GM18867 (cell line): ENCODE results near the gene ZIC2.

Source experiments
- ATAC-seq: cut with Tn5 transposase; IDR thresholded peaks from one replicate; pipeline ENCODE4 v1.9.1; 2021; ENCODE audit warnings: mild to moderate bottlenecking, moderate library complexity; ENCODE audit not compliant: unreplicated experiment

The ZIC2 gene

DNA sequence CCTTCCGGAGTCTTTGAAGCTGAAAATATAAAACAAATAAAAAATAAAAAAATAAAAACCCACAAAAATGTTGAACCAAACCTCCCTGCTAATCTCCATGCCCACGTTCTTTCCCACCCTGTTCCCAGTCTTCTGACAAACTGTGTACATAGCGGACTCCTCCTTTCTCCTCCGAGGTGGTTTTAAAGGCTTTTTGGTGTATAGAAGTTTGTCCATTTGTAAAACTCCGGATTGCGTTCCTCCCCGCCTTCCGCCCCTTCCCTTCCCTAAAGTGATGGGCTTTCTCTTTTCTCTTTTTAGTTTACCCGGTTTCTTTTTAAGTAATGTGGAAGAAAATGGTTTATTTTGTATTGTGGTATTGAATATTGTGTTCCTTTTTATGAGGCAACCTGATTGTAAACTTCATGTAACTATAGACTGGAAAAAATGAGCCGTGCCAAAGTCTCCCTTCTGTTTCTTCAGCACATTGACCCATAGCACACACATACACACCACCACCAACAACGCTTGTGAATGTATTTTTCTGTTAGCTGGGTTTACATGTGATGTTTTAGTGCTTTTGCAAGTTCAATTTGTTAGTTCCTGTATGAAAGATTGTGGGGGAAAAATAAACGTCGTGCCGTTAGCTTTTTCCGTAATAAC, 4.4 kb downstream of the ZIC2 start:
- ATAC-seq: no peak

DNA sequence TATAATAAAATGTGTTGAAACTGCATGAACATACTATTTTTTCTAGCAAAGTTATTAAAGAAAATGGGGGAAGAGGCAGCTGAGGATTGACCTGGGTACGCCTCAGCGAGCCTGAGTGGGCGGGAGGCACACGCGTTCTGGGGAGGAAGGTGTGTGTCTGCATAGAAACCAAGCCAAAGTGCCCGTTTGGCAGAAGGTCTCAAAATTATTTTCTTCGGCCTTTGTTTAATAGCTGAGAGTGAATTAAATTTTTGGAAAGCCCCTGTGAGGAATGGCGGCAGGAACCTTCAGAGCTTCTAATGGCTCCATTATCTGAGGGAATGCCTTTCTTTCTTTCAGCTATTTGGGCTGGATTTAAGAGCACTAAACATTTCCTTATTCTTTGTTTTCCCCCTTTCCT, 5.2 kb downstream of the ZIC2 start:
- ATAC-seq: no peak

DNA sequence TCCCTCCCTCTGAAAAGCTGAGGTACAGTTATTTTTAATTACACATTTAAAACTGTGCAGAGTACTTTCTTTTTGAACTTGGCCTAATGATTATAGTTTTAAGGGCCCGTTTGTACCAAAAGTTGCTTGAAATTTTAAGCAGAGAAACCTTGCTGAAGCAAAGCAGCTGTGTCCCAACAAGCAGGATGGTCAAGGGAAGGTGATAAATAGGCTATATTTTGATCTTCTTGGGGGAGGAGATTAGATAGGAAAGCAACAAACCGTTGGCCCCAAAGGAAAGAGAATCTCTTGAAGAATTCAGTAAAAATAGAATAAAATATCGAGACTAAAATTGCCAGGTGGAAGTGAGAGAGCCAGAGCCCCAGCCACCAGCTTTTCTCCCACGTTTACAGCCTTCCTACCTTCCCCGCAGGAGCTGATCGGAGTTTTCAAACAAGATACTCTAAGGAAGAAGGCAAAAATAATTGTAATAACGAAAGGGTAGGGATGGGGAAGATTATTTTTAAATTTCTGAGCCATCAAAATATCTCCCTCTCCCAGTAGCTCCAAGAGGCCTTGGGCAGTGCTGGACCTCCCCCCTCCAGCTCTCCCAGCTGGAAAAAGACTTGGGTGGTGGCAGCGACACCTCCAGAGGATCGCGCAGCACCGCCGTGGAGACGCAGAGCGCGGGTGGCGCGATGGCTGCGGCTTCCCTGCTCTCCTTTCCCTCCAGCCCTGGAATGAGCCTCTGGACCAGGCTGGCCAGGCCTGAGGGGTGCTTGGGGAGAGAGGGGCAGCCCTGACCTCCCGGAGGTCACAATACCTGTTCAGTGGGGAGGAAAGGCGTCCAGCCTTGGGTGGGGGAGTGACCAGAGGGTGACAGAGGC, 5.8 kb downstream of the ZIC2 start:
- no peak for ATAC-seq

GRCh38 chr13:99988529-99989275, 7.1 kb downstream of the ZIC2 start:
- no peak for ATAC-seq

GRCh38 chr13:99989276-99990125, 7.9 kb downstream of the ZIC2 start:
- ATAC-seq: no peak

DNA sequence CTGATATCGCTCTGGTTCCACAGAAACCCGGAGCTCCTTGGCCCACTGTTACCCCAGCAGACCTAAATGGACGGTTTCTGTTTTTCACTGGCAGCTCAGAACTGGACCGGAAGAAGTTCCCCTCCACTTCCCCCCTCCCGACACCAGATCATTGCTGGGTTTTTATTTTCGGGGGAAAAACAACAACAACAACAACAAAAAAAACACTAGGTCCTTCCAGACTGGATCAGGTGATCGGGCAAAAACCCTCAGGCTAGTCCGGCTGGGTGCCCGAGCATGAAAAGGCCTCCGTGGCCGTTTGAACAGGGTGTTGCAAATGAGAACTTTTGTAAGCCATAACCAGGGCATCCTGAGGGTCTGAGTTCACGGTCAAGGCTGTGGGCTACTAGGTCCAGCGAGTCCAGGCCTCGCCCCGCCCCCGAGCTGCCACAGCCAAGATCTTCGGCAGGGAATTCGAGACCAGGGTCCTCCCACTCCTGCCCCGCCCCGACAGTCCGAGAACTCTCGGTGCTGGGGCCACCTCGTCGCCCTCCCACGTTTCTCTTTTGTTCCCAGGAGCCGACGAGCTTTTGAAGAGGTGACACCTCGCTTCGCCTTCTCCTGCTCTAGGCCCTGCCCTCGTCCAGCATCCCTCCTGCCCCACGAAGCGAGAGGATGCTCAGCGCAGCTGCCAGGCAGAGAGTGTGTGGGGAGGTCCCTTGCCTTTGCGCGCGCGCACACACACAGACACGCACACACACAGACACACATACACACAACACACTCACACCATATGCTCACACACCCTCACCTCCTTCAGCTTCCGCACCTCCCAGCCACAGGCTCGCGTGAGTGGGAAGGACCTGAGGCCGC, 8.8 kb downstream of the ZIC2 start:
- ATAC-seq: no peak

GRCh38 chr13:99991013-99991827, 9.6 kb downstream of the ZIC2 start:
- no peak for ATAC-seq

GRCh38 chr13:99991828-99992775, 10.5 kb downstream of the ZIC2 start:
- ATAC-seq: no peak

- no peak for ATAC-seq
Observed at GRCh38 chr13:99992949-99993351, 11.4 kb downstream of the ZIC2 start.

DNA sequence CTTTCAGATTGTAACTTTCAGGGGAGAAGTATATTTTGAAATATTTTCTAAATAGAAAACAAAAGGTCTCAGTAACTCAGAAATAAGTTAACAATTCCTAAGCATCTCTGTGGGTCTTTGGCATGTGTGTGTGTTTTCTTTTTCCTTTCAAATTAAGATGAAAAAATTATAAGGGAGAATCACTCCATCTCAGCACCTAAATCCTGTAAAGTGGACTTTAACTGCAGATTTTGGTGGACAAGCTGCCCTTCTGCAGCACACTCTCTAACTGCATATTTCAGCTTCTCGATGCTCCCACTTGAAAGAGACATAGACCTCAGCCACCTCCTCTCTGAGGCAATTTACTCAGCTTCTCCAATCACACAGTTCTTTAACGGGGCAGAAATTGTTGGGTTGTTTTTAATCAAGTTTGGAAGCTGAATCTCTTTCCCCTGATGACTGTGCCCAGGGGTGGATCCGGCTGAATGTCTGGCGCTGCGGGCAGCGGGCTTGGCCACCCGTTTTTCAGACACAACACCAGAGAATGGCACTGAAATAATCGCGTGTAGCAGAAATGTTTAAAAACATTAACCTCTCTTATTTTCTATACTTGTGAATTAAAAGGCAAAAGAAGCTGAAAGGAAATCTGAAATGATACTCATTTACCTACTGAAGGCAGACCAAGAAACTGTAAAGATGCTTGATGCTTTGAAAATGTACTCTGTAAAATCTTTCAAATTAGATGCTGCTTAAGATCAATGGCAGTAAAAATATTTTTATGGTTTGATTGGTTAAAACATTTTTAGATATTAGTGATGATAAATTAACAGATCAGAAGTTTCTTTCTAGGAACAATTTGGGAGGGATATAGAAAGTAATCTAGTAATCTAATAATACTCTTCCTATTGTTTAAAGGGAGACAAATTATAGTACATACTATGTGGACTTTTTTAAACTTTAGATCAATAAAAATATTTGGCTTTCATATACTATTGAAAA, 12.4 kb downstream of the ZIC2 start:
- no peak for ATAC-seq

DNA sequence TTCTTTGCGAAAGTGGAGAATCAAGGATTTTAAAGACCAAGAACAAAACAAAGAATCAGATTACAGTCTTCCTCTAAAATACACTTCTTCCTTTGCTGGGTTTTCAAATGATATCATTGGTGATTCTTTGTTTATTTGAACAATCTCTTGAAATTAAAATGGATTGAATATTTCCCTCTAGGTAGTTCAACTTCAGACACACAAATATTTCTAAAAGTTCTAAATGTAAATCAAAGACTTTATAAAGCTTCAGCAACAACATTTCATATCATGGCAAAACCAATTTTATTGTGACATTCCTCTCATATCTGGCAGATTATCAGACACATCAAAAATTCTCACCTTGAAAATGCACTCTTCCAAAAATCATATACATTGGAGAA, 13.0 kb downstream of the ZIC2 start:
- no peak for ATAC-seq

DNA sequence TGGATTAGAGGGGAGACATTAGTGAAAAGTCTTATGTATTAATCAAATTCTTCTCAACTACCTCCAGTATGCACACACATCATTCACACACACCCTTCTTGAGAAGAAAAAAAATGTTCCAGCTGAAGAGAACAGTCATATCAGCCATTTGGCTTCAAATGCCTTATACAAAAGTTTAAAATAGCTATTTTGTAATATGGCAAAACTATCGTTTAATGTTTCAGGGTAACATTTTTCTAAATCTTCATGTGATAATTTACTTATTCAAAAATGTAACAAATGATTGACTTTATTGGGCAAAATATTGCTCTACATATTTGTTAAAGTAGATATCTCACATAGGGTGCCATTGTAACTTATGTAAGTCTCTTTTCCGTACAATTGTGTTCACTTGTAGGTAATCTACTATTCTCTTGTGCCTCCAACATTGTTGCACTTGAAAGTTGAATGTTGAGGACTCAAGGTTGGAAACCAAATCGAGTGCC, 13.6 kb downstream of the ZIC2 start:
- no peak for ATAC-seq

DNA sequence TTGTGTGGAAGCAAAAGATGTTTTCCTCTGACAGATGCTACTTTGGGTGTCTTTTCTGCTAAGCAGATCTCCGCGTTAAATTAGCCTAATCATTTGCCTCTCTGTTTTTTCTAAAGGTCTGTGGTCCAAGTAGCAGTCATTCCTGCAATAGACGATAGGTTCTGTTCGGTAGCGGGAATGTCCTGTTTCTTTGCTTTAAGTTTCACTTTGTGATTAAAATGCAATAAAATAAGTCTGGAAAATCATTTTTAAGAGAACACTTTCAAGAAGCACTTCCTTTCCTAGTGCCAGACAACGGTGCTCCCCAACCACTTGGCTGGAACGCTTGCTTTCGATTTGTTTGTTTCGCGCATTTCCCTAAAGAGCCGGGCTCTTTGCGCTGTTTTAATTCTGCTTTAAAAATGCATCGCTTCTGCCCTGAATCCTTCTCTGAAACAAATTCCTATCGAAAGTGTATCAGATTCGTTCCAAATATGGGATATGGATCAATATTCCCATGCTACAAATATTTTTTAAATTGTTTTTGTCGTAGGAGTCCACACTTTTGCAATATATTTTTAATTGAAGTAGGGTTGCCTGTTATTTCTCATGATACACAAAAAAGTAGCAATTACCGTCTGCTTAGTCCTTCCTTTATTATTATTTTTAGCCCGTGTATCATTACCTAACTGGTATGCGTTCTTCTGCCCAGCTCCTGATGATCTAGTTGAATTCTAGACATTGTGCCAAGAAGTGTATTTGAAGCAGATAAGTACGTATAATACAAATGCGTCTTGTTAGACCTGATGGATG, 14.2 kb downstream of the ZIC2 start:
- ATAC-seq: no peak

GRCh38 chr13:99996381-99996973, 14.9 kb downstream of the ZIC2 start:
- no peak for ATAC-seq

GRCh38 chr13:99997702-99998214, 16.2 kb downstream of the ZIC2 start:
- no peak for ATAC-seq
